ENCODE results near the gene RAB3B.
"Not testable (repeated sequence)": the region's sequence is repeated elsewhere in the genome, so short reads cannot be mapped to it uniquely, and the experiment has no call there.

The RAB3B gene

DNA sequence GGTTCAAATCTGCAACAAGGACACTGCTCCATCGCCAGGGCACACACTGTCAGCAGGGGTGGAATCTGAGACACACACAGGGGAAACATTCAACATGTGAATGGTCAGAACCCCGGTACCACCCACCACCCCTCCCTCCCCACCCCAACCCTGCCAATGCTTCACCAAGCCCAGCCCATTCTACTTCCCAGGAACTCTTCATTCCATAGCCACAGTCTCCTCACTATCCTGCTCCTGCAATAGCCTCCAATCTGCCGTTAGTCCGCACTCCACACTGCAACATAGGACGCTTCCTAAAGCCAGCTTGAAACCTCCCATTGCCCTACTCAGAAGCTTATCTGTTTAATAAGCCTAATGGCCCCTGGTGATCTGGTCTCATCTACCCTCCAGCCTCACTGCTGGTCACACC is 7.5 kb upstream of the RAB3B start:
- intact Hi-C loops (cut with DNase I), result no loop called here
- DNase-seq, result no peak

DNA sequence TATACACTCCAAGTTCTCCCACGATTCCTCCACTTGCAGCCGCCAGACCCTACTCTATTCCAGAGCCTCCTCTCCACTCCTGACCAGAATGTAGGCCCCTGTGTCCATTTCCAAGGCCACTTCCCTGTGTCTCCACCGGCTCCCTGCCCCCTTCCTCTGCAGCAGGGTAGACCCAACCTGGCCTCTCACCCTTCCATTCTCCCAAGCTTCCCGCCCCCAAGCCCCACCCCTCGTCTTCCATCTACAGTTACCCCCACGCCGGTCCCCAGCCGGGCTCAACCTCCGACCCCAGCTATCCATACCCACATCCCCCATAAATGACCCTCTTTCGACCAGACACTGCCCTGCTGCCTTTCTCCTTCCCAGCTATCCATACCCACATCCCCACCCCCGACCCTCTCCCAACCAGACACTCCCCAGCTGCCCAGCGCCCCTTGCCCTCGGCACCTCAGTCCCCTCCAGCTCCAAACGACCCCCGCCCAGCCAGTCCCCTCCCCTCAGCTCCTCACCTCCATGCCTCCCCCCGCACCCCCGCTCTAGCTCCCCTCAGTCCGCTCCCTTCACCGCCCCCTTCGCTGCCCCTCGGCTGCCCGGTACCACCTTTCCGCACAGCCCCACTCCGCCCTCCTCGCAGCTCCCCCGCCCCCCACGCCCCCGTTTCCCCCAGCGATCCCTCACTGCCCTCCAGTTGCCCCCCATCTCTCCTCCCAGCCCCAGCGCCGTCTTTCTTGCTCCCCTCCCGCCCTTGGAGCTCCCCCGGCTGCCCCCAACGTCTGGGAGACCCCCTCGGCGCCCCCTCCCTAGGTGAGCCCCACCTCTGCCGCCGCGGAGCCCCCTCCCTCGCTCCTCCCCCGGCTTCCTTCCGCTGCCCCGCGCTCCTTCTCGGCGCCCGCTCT is 670 bp downstream of the RAB3B start:
- no peak for DNase-seq

DNA sequence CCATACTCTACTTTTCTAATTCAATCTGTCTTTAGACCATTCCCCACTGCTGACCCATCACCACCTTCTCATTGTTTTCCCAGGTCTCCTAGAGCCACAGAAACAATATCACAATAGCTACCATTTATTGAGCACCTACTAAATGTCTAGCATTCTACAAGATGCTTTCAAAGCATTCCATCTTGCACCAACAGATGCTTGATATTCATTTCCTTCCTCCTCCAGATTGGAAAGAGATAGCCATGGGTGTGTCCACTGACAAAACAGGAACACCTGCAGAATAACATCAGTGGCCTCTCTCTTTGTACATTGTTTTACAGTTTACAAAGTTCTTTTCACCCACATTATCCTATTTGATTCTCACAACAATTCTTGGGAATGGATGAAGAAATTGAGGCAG is 2.2 kb downstream of the RAB3B start:
- intact Hi-C loops (cut with DNase I), result no loop called here
- no peak for DNase-seq

More for the DNA sequence above, 670 bp downstream of the RAB3B start:
- intact Hi-C loops (cut with DNase I), result no loop called here

DNA sequence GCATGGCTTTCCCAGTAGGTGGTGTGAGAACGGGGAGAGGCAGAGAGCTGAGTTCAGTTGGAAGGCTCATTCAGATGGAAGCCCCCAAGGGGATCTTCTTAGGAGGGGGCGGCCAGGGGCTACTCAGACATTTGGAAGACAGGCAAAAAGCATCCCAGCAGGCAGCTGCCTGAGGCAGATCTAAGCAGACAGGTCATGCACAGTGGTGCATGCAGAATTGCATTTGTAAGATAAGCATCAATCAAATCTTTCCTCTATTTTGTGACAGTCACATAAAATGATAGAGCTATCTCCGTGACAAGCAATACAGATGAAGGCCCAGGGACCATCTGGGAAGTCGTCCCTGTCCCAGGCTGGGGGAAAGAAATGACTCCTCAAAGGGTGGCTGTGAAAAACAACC is 3.8 kb downstream of the RAB3B start:
- intact Hi-C loops (cut with DNase I), result no loop called here
- DNase-seq, result no peak

DNA sequence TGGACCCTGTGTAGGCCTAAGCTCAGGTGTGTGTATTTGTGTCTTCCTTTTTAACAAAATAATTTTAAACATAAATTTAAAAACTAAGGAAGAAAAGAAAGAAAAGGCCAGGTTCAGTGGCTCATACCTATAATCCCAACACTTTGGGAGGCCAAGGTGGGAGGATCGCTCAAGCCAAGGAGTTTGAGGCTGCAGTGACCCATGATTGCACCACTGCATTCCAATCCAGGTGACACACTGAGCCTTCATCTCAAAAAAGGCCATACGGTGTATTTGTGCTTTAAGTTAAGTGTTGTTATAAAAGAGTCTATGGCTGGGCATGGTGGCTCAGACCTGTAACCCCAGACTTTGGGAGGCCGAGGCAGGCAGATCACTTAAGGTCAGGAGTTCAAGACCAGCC is 8.3 kb downstream of the RAB3B start:
- no peak for DNase-seq
- intact Hi-C loops (cut with DNase I), result no loop called here

DNA sequence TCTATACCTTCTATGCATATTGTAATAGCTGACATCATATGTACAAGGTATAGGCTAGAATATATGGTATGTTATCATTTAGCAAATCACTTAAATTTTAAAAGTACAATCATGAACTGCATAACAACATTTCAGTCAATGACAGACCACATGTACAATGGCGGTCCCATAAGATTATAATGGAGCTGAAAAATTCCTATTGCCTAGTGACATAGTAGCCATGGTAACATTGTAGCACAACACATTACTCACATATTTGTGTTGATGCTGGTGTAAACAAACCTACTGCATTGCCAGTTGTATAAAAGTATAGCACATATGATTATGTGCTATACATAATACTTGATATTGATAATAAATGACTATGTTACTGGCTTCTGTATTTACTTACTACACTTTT is 8.9 kb downstream of the RAB3B start:
- DNase-seq, result no peak
- intact Hi-C loops (cut with DNase I), result no loop called here

DNA sequence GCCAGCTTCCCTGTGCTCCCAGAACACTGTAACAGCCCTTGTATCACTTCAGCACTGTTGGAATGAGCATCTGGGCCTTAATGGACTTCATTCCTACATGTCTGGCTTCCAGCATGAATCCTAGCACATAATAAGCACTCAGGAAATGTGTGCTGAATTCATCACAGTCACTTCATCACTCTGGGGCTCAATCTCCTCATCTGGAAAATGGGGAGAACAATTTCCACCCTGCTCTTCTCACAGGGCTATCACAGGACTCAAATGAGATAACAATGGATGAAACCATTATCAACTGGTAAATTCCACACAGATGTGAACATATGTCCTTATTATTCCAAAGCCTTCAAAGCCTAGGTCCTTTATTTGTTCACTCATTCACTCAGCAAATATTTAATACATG is 12.4 kb downstream of the RAB3B start:
- DNase-seq, result no peak
- intact Hi-C loops (cut with DNase I), result no loop called here

DNA sequence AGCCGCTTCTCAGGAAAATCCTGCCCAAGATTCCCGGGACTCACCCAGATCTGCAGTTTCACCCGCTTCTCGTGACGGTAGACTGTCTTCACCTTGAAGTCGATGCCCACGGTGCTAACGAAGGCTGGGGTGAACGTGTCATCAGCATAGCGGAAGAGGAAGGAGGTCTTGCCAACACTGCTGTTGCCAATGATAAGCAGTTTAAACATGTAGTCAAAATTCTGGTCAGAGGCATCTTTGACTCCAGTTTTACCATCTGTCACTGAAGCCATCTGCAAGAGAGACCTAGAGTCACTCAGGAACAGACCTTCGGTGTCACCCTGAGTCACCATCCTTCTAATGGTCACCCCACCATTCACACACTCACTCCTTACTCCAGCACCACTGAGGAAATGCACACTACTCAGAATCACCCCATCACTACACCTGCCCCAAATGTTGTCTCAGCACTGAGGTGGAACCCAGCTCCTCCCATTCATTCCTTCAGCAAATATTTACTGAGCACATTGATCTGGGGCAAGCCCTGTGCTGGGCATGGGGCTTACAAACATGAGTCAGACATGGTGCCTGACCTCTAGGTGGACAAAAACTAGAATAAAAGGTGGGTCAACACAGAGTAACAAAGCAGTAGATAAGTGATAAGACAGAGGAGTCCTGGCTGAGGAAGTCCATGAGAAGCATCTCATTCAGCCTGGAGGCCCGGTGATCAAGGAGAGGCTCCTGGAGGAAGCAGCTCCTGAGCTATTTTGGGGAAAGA is 13.5 kb downstream of the RAB3B start:
- no peak for DNase-seq
- intact Hi-C loops (cut with DNase I), result no loop called here

DNA sequence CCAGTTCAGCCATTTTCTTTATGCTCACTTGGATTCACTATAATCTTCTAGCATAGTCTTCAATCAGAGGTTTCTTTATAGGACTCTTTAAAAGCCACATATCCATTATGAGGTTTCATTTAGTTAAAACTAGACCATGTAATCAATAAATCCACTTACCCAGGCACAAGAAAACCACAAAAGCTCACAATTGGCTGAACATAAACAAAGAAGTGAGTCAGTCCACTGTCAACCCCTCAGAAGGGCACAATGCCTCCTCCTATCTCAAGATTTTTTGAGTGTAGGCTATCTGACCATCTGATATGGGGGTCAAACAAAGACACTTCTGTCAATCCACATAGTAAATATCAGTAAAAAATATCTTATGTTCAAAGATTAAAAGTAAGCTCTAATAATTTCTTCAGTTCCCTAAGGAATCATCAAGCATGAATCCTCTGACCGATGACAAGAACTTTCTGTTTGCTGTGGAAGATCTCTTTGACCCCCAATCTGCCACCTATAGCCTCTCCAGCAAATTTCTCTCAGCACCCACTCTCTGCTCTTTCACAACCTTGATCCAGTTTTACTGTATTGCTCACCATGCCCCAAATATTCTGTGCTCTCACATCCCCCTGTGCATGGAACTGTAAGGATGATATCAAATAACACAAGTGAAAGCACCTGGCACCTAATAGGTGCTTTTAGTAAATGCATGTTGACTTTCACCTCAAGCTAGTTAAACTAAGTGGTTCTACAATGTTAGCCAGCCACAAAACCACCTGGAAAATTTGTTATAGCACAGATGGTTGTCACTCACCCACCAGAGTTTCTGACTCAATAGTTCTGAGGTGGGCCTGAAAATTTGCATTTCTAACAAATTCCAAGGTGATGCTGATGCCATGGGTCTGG is 16.7 kb downstream of the RAB3B start:
- no peak for DNase-seq
- intact Hi-C loops (cut with DNase I), result no loop called here

DNA sequence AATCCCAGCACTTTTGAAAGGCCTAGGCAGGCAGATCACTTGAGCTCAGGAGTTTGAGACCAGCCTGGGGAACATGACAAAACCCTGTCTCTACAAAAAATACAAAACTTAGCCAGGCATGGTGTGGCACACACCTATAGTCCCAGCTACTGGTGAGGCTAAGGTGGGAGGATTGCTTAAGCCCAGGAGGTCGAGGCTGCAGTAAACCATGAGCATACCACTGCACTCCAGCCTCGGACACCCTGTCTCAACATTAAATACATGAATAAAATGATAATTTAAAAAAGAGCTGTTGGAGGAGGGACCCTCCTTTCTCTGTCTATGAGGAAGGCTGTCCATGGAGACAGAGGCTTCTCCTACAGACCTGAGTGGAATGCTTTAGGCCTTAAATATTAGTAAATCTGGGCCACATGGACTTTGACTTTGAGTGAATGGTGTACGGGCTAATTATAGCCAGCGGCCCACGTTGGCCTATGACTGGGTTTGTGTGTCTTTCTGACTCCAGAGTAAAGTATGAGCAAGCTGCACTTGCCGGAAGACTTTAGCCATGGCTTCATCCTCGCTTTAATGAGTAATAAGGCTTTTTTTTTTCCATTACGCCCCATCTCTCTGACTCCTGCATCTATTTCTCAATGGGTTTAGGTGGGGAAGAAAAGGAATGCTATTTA is 21.3 kb downstream of the RAB3B start:
- intact Hi-C loops (cut with DNase I), result no loop called here

DNA sequence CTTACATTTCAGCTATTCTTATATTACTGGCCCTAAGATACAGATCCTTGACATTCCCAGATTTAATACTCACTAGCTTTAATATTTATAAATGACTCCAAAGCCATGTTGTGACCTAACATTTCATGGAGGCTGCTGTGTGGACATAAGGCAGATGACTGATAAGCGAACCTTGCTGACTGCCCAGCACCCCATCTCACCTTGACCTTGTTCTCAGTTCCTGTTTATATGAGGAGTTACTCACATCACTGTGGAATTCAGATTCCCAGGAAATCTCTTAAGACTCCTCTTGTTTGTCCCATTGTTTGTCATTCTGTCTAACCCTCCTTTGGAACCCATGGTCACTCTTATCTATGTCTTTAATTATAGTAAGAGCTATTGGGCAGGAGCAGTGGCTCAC is 21.9 kb downstream of the RAB3B start:
- DNase-seq, result no peak
- intact Hi-C loops (cut with DNase I), result no loop called here

More for the DNA sequence above, 21.3 kb downstream of the RAB3B start:
- DNase-seq, result no peak

DNA sequence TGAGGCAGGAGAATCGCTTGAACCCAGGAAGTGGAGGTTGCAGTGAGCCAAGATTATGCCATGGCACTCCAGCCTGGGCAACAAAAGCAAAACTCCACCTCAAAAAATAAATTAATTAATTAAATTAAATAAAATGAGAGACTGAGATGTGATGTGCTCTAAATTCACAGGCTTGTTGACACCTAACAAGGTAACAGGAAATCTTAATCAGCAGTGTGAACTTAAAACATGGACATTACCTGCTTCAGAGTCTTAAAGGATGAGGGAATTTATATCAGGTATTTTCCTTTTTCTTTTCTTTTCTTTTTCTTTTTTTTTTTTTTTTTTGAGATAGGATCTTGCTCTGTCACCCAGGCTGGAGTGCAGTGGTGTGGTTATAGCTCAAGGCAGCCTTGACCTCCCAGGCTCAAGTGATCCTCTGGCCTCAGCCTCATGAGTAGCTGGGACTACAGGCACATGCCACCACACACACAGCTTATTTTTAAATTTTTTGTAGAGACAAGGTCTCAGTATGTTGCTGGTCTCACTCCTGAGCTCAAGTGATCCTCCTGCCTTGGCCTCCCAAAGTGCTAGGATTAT is 23.2 kb downstream of the RAB3B start:
- intact Hi-C loops (cut with DNase I); DNase-seq: not testable (repeated sequence)

DNA sequence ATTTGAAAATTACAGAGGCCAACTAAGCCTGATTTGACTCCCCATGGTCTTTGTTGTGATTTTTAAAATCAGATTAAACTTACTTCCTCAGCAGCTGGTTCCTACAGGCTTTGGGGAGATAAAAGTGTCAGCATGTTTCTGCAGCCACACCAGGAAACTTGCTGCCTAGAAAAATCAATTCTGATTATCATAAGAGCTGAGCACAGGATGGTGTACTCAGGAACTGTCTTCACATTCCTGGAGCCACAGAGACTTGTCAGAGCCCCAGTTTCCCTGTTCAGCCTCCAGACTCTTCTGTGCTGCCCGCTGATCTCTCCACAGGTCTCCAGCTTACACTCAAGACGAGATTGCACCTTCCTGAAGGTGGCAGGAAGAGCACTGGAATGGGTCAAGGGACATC is 23.9 kb downstream of the RAB3B start:
- DNase-seq, result no peak
- intact Hi-C loops (cut with DNase I), result no loop called here

DNA sequence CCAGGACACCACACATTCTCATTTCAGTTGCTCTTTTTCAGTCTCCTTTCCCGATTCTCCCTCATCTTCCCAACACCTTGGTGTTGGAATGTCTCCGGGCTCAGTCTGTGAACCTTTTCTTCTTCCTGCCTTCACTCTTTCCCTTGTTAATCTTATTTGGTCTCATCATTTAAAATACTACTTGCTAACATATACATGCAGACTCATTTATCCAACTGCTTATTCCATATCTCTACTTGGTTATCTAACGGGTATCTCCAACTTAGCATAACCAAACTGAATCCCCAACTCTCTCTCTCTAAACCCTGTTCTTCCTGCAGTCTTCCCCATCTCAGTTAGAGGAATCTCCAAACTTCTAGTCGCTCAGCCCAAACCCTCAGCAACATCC is 26.2 kb downstream of the RAB3B start:
- intact Hi-C loops (cut with DNase I), result no loop called here
- DNase-seq, result no peak

DNA sequence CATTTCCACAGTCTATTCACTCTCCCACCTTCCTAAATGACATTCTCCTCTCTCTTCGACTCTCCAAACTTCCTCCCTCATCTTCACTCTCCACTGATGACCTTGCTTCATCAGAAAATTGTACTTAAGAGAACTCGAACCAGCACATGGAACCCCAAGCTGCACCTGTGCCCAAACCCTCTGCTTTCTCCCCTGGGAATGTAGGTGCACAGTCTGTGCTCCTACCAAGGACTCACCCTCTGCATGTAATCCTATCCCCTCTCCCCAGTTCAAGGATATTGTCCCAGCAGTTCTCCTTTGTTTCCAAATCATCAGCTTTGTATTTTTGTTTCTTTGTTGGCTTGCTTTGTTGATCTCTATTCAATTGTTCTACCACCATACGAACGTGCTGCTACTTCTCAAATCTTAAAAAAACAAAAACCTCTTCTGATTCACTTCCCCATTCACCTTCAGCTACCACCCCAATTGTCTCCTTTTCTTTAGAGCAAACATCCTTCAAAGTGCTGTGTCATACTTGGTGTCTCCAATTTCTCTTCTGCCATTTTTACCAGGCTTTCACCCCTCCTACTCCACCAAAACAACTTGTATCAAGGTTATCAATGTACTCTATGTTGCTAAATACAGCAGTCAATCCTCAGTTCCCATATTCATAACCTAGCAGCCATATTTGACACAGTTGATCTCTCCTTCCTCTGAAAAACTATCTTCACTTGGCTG is 26.8 kb downstream of the RAB3B start:
- no peak for DNase-seq
- intact Hi-C loops (cut with DNase I), result no loop called here

DNA sequence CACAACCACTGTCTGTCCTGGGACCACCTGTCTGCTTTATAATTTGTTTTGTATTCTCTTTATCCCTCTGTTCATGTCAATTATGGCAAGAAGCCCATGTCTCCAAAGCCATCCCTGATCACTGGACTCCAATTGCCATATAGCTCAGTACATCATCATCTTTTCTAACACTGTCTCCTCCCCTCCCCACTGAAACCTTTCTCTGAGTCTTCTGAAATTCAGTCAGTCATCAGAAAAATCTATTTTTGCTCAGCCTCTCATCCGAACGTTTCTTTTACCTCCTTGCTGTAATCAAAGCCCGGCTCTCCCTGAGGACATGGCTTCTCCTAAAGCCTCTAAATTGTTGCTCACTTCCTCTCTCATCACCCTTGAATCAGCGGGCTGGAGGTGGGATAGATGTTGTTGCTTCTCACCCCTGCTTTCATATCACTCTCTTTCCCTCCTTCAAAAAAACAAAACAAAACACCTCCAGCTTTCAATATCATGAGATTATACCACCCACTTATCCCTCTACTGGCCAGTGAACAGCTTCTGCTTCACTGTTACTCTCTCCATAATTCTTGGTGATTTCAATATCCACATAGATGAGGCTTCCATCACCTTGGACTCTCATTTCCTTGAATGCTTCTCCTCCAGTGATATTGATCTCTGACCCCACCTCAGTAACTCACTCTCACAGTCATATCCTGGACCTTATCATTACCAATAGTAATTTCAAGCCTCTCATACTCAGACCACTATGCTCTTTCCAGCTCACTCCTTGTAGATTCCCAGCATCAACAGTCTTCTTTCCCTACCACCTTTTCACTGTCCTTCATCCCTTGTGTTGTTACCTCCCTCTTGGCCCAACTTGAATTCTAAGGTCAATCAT is 27.8 kb downstream of the RAB3B start:
- DNase-seq, result no peak
- intact Hi-C loops (cut with DNase I), result no loop called here

DNA sequence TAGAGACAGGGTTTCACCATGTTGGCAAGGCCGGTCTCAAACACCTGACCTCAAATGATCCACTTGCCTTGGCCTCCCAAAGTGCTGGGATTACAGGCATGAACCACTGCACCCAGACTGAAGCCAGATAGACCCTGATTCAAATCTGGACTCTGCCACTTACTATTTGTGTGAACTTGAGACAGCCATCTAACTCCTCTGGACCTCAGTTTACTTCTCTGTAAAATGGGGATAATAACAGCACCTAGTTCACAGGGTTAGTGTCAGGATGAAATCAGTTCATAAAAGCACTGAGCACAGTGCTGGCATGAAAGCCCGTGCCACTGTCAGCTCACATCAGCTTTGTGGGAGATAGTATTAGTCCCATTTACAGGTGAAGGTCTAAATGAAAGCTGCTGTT is 28.5 kb downstream of the RAB3B start:
- intact Hi-C loops (cut with DNase I), result no loop called here

DNA sequence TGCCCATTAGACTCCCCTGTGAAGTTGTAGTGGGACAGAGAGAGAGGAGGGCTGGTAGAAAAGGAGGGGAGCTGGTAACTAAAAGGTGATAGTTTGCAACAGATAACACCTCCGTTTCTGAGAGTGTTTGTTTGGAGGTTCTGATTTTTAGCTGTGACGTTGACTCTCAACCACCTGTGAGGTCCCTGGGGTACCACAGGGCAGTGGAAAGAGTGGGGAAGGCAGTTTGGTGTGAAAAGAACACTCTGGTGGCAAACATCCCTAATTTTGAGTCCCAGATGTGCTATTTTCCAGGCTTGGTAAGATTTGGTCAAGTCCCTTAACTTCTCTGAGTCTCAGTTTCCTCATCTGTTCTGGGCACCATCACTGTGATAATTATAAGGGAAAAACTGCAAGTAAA is 29.3 kb downstream of the RAB3B start:
- intact Hi-C loops (cut with DNase I), result no loop called here
- no peak for DNase-seq

More for the DNA sequence above, 28.5 kb downstream of the RAB3B start:
- no peak for DNase-seq

All from posterior cingulate gyrus (tissue), 11 donors.